Measurements from ENCODE around the gene ITIH3.
A peak's percentile ranks its signal among the peaks of the same experiment; 100 is the strongest.

The ITIH3 gene

GRCh38 chr3:52813810-52814209 is 19.2 kb downstream of the ITIH3 start:
- DNase-seq = no peak
- no peak overlapping the region for H3K27ac Mint-ChIP-seq
- no peak overlapping the region for H3K4me3 Mint-ChIP-seq
- CTCF ChIA-PET = interaction anchor here (1.2 kb wide), 1 partner anchor 7 kb away, joined by 3 read pairs; no protein-coding TSS in a partner anchor
- peaks cover 6% of the 10 kb centered on the region for H3K27me3 Mint-ChIP-seq
- no peaks in the 10 kb centered on the region for H3K36me3 Mint-ChIP-seq
- peaks cover 5% of the 10 kb centered on the region for H3K4me1 Mint-ChIP-seq
- no peaks in the 10 kb centered on the region for H3K9me3 Mint-ChIP-seq

DNA sequence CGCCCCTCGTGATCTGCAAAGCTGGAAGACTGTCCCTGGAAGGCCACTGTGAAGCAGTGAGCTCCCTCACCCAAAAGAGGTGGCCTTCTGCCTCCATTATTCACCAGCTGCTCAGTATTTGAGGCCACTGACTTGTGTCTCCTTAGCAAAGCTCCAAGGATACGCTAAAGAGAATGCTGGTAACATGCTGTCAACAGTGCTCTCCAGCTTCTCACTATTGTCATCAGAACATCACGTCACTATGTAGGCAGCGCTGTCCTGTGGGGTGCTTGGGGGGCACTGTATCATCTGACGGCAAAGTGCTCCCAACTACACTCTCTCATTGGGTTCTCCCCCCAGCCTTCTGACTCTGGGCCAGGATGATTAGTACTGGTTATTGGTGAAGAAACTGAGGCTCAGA is 21.6 kb downstream of the ITIH3 start:
- Mint-ChIP-seq H3K4me3 (no peak overlapping the region), H3K4me1 (no peaks in the 10 kb centered on the region), H3K9me3 (no peaks in the 10 kb centered on the region), H3K27ac (no peak overlapping the region), H3K36me3 (no peaks in the 10 kb centered on the region), H3K27me3 (no peaks in the 10 kb centered on the region)
- DNase-seq = no peak
- CTCF ChIA-PET = interaction anchor here (0.6 to 1.5 kb wide), 2 partner anchors 8 to 18 kb away, joined by 3 to 4 read pairs; no protein-coding TSS in a partner anchor

- H3K27ac Mint-ChIP-seq = no peak overlapping the region
- CTCF ChIA-PET = interaction anchor here (1.3 to 1.5 kb wide), 2 partner anchors 10 to 18 kb away, joined by 3 to 4 read pairs; no protein-coding TSS in a partner anchor
Observed at GRCh38 chr3:52816654-52817053, 22.1 kb downstream of the ITIH3 start.

DNA sequence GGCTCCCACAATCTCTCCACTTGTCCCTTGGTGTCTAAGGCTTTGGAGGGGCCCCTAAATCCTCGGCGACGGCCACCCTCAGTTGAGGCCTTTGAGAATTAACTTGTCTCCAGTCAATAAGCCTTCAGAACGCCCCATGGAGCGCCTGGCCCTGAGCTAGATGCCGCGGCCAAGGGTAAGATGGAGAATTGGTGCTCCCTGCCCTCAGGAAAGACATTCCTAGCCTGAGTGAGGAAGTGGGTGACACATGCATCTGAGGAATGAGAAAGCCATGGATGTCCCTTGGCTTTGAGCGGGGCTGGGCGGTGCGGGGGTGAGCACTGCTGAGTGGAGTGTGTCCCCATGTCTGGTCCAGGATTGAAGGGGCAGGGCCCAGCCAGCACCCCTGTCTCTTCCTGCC is 22.6 kb downstream of the ITIH3 start:
- no peaks in the 10 kb centered on the region for H3K27me3 Mint-ChIP-seq
- CTCF ChIA-PET = interaction anchor here (1.3 to 1.5 kb wide), 2 partner anchors 9 to 19 kb away, joined by 3 to 4 read pairs; no protein-coding TSS in a partner anchor

More at GRCh38 chr3:52816654-52817053, 22.1 kb downstream of the ITIH3 start:
- Mint-ChIP-seq H3K27me3 (no peaks in the 10 kb centered on the region), H3K4me3 (no peak overlapping the region), H3K36me3 (no peaks in the 10 kb centered on the region), H3K9me3 (no peaks in the 10 kb centered on the region), H3K4me1 (no peaks in the 10 kb centered on the region)
- DNase-seq = no peak

DNA sequence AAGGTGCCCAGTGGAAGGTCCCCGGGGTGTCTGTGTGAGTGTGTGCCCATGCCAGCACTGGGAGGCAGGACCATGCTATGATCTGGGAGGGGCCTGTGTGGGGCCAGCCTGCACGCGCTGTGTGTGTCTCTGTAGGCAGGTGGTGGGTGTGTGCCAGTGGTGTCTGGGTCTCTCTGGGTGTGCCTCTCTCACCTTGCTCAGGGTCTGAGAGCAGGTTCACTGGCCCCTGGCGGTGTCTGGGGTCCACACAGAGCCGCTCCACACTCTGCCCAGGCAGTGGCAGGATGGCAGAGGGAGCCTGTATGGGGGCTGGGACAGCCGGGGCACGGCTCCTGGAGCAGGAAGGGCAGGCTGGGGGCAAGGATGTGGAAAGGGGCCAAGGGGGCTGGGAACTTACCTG is 23.3 kb downstream of the ITIH3 start:
- H3K4me1 Mint-ChIP-seq = no peaks in the 10 kb centered on the region
- H3K36me3 Mint-ChIP-seq = no peaks in the 10 kb centered on the region
- H3K4me3 Mint-ChIP-seq = no peak overlapping the region
- DNase-seq = no peak
- H3K27me3 Mint-ChIP-seq = no peaks in the 10 kb centered on the region
- H3K27ac Mint-ChIP-seq = no peak overlapping the region
- CTCF ChIA-PET = interaction anchor here (1.3 kb wide), 1 partner anchor 9 kb away, joined by 3 read pairs; no protein-coding TSS in a partner anchor
- no peaks in the 10 kb centered on the region for H3K9me3 Mint-ChIP-seq

More for the DNA sequence above, 22.6 kb downstream of the ITIH3 start:
- H3K36me3 Mint-ChIP-seq = no peaks in the 10 kb centered on the region
- no peaks in the 10 kb centered on the region for H3K9me3 Mint-ChIP-seq
- no peaks in the 10 kb centered on the region for H3K4me1 Mint-ChIP-seq
- DNase-seq = no peak
- no peak overlapping the region for H3K27ac Mint-ChIP-seq
- H3K4me3 Mint-ChIP-seq = no peak overlapping the region

DNA sequence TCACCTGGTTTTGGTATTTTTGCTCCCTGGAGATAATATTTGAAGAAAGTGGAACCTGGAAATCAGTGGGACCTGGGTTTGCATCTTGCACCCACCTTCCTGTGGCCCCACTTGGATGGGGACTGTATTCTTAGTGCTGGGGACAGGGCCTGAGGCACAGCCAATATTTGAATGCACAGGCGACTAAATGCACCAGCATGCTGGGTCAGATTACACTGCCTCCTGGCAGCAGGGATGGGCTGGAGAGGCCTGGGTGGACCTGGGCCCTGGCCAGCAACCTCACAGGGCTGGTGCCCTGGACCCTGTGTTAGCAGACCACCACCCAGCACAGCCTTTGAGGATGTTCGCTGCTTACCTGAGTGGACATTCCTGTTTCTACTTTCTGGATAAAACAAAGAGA is 25.3 kb downstream of the ITIH3 start:
- CTCF ChIA-PET = interaction anchor here (1.5 to 2.3 kb wide), 2 partner anchors 11 to 19 kb away, joined by 3 to 9 read pairs; no protein-coding TSS in a partner anchor
- H3K27me3 Mint-ChIP-seq = no peaks in the 10 kb centered on the region
- no peak overlapping the region for H3K4me3 Mint-ChIP-seq
- H3K9me3 Mint-ChIP-seq = no peaks in the 10 kb centered on the region
- no peaks in the 10 kb centered on the region for H3K4me1 Mint-ChIP-seq
- H3K27ac Mint-ChIP-seq = no peak overlapping the region
- no peak for DNase-seq
- H3K36me3 Mint-ChIP-seq = no peaks in the 10 kb centered on the region

DNA sequence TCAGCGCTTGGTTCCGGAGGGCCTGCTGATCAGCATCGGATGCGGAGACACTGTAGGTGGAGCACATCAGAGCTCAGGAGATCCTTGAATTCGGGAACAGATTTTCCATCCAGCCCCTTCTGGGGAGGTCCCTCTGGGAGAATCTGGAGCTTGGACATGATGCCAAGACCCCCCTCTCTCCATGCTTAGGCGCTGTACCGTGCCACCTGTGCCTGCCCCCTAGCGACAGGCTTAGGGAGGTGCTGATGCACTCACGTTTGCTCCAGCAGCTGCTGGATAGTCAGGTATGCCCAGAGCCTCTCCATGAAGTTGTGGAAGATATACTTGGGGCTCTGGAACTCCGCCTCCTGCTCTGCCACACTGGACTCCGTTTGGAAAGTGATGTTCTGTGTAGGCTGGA is 26.1 kb downstream of the ITIH3 start:
- Mint-ChIP-seq H3K4me1 (no peaks in the 10 kb centered on the region), H3K36me3 (no peaks in the 10 kb centered on the region), H3K4me3 (no peak overlapping the region), H3K9me3 (no peaks in the 10 kb centered on the region), H3K27me3 (no peaks in the 10 kb centered on the region), H3K27ac (no peak overlapping the region)
- CTCF ChIA-PET = interaction anchor here (0.7 to 2.3 kb wide), 16 partner anchors 8 to 351 kb away, joined by 3 to 9 read pairs (median 3); partner anchors contain the start of gene MUSTN1
- DNase-seq = peak; percentile 44

DNA sequence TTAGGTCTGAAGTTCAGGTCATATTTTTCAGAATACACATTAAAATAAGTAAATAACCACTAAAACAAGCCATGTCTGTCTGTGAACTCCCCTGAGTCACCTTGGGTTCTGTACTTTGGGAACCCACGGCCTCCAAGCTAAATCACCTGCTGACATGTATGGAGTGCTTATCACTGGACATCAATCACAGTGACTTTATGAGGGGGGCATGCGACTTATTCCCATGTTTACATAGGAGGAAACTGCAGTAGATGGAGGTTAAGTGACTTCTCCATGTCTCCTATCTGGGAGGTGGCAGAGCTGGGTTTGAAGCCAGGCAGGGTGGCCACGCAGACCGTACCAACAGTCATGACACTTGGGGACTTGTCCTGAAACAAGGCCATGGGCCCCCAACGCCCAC is 27.8 kb downstream of the ITIH3 start:
- DNase-seq = no peak
- Mint-ChIP-seq H3K9me3 (no peaks in the 10 kb centered on the region), H3K27ac (no peak overlapping the region), H3K36me3 (no peaks in the 10 kb centered on the region), H3K4me3 (no peak overlapping the region), H3K27me3 (no peaks in the 10 kb centered on the region), H3K4me1 (no peaks in the 10 kb centered on the region)
- CTCF ChIA-PET = interaction anchor here (0.9 to 2.3 kb wide), 3 partner anchors 16 to 397 kb away, joined by 3 to 9 read pairs (median 7); no protein-coding TSS in a partner anchor

- H3K27ac Mint-ChIP-seq = no peak overlapping the region
- no peaks in the 10 kb centered on the region for H3K9me3 Mint-ChIP-seq
- no peaks in the 10 kb centered on the region for H3K4me1 Mint-ChIP-seq
- no peaks in the 10 kb centered on the region for H3K36me3 Mint-ChIP-seq
- no peaks in the 10 kb centered on the region for H3K27me3 Mint-ChIP-seq
- H3K4me3 Mint-ChIP-seq = no peak overlapping the region
- CTCF ChIA-PET = no interaction called here
- no peak for DNase-seq
Observed at GRCh38 chr3:52824037-52824436, 29.4 kb downstream of the ITIH3 start.

DNA sequence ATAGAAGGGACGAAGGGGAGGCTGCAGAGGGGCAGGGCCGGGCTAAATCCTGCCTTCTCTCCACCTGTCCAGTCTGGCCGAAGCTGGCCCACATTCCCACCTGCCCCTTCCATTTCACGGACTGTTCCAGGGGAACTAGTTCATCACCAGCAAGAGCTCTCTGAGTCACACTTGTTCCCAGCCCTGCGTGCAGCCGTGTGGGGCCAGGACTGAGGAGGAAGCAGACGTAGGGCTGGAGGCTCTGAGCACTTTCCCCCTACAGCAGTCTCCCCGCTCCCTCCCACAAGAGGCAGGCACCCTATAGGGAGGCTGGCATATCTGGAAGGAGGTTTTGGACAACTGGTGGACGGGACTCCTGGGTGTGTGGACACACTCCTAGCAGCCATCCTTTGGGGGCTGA is 32.8 kb downstream of the ITIH3 start:
- no peak overlapping the region for H3K27ac Mint-ChIP-seq
- DNase-seq = no peak

GRCh38 chr3:52827866-52828376 is 33.3 kb downstream of the ITIH3 start:
- Mint-ChIP-seq H3K36me3 (no peaks in the 10 kb centered on the region), H3K27me3 (no peaks in the 10 kb centered on the region), H3K27ac (no peak overlapping the region), H3K4me3 (no peak overlapping the region), H3K9me3 (no peaks in the 10 kb centered on the region), H3K4me1 (peaks cover 2% of the 10 kb centered on the region)
- CTCF ChIA-PET = no interaction called here
- DNase-seq = no peak

More for the DNA sequence above, 32.8 kb downstream of the ITIH3 start:
- CTCF ChIA-PET = interaction anchor here (1.4 kb wide), 1 partner anchor 10 kb away, joined by 3 read pairs; no protein-coding TSS in a partner anchor
- H3K27me3 Mint-ChIP-seq = no peaks in the 10 kb centered on the region
- H3K36me3 Mint-ChIP-seq = no peaks in the 10 kb centered on the region
- peaks cover 2% of the 10 kb centered on the region for H3K4me1 Mint-ChIP-seq
- H3K9me3 Mint-ChIP-seq = no peaks in the 10 kb centered on the region
- H3K4me3 Mint-ChIP-seq = no peak overlapping the region

DNA sequence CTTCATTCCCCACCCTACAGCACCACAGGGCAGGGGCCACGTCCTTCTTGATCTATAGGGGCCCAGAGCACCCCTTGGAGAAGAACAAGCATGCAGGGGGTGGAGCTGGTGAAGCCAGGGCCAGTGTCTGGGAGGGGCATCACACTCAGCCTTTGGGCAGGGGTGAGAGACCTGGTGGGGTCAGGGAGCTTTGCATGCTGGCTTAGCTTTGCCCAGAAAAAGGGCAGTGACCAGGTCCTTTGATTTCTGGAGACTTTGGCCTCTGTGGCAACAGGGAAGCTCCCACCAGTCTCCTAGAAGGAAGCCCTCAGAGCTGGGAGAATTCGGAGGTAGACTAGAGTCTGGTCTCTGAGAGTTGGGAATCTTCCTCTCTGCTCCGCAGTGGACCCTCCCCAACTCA is 34.9 kb downstream of the ITIH3 start:
- Mint-ChIP-seq H3K4me3 (no peak overlapping the region), H3K36me3 (no peaks in the 10 kb centered on the region), H3K27ac (no peak overlapping the region), H3K4me1 (peaks cover 2% of the 10 kb centered on the region), H3K9me3 (no peaks in the 10 kb centered on the region), H3K27me3 (no peaks in the 10 kb centered on the region)
- CTCF ChIA-PET = interaction anchor here (1.3 kb wide), 2 partner anchors 9 to 11 kb away, joined by 3 read pairs; no protein-coding TSS in a partner anchor
- DNase-seq = no peak

DNA sequence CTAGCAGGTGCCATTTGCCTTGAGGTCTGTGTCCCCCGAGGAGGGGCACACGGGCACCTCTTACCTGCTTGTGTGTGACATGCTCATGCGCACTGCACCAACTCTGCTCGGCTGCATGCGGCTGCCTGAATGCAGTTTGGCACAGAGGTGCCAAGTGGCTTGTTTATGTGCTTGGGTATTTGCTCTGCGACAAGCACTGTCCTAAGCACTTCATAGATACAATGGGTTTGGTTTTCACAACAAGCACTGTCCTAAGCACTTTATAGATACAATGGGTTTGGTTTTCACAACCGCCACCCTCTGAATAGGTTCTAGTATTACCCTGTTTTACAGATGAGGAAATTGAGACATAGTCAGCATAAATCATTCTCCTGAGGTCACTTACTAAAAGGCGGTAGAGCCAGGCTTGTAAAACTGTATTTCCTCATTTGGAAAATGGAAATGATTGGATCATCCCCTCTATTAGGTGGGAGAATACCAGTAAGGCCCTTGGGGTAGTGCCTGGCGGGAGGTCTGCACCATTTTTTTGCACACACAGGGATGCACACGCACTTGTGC is 35.4 kb downstream of the ITIH3 start:
- H3K4me1 Mint-ChIP-seq = peaks cover 2% of the 10 kb centered on the region
- CTCF ChIA-PET = interaction anchor here (1.3 kb wide), 2 partner anchors 9 to 11 kb away, joined by 3 read pairs; no protein-coding TSS in a partner anchor
- H3K27me3 Mint-ChIP-seq = no peaks in the 10 kb centered on the region
- no peak overlapping the region for H3K27ac Mint-ChIP-seq
- no peak overlapping the region for H3K4me3 Mint-ChIP-seq
- H3K36me3 Mint-ChIP-seq = no peaks in the 10 kb centered on the region
- no peak for DNase-seq
- H3K9me3 Mint-ChIP-seq = no peaks in the 10 kb centered on the region

DNA sequence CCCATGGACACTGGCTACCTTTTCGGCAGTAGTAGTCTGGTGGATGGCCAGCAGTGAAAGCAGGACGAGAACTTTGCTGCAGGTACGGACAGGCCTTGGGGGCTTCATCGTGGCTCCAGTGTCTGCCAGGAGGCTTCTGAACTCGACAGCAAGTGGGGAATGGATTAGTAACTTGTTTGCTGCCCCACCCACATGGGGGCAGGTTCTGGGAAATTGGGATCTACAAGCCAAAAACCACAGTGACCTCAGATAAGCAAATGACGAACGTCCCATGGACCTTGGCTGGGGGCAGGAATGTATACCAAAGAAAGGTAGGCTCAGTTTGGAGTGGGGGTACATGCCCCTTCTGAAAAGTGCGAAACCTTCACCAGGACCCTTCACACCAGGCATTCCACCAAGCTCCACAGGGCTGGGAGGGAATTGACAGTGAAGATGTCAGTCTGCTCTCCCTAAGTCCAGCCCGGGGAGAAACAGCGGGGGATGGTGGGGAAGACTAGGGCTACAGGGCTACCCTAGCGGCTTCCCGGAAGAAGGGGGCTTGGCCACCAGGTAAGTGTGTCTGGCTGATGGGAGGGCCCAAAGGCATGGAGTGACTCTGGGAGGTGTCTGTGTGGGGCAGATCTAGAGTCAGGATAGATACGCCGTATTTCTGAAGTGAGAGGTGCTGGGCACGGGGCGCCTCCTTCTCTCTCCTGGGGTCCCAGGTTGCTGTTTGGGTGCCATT is 36.1 kb downstream of the ITIH3 start, which contains the start of gene ITIH4:
Gene ITIH4 (minus strand): TSS at position 138 of the 724 bp plus-strand sequence. CDS start 30 bp downstream, at position 108.
- Mint-ChIP-seq H3K27me3 (no peaks in the 10 kb centered on the region), H3K9me3 (no peaks in the 10 kb centered on the region), H3K36me3 (no peaks in the 10 kb centered on the region), H3K27ac (no peak within 1 kb of the TSS), H3K4me1 (peaks cover 2% of the 10 kb centered on the region), H3K4me3 (no peak within 1 kb of the TSS)
- no peak for DNase-seq
- CTCF ChIA-PET = no interaction called here
